ENCODE data around the gene ALDH2.

Gene ALDH2

GRCh38 chr12:111798182-111798581, 31.4 kb downstream of the ALDH2 start:
- Histone ChIP-seq H3K4me1 (ENCODE audit: insufficient read depth, low read length, severe bottlenecking) (no peaks in the 10 kb centered on the region), H3K4me2 (ENCODE audit: low read length) (no peak overlapping the region), H2AFZ (ENCODE audit: low read length) (no peak overlapping the region), H3K4me3 (ENCODE audit: low read depth, low read length, poor library complexity, severe bottlenecking) (no peak overlapping the region), H3K9me3 (ENCODE audit: low read length) (no peaks in the 10 kb centered on the region), H3F3A (ENCODE audit: insufficient read depth, low read length) (no peaks in the 10 kb centered on the region), H3K36me3 (ENCODE audit: insufficient read depth, low read length) (no peaks in the 10 kb centered on the region), H3K79me2 (ENCODE audit: insufficient read depth, low read length) (no peaks in the 10 kb centered on the region), H3K27me3 (ENCODE audit: insufficient read depth, low read length) (no peaks in the 10 kb centered on the region), H3K9me2 (ENCODE audit: low read depth, low read length) (no peaks in the 10 kb centered on the region), H3K27ac (ENCODE audit: low read depth, low read length, poor library complexity, severe bottlenecking) (no peak overlapping the region), H3K9ac (ENCODE audit: low read length) (no peak overlapping the region), H4K20me1 (ENCODE audit: insufficient read depth, low read length) (no peaks in the 10 kb centered on the region)
- TF ChIP-seq, protein P1, sequence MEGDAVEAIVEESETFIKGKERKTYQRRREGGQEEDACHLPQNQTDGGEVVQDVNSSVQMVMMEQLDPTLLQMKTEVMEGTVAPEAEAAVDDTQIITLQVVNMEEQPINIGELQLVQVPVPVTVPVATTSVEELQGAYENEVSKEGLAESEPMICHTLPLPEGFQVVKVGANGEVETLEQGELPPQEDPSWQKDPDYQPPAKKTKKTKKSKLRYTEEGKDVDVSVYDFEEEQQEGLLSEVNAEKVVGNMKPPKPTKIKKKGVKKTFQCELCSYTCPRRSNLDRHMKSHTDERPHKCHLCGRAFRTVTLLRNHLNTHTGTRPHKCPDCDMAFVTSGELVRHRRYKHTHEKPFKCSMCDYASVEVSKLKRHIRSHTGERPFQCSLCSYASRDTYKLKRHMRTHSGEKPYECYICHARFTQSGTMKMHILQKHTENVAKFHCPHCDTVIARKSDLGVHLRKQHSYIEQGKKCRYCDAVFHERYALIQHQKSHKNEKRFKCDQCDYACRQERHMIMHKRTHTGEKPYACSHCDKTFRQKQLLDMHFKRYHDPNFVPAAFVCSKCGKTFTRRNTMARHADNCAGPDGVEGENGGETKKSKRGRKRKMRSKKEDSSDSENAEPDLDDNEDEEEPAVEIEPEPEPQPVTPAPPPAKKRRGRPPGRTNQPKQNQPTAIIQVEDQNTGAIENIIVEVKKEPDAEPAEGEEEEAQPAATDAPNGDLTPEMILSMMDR (IDR thresholded peaks at IDR 0.05; ENCODE audit: low read length): no peak
- no peak for TF ChIP-seq EZH2 (IDR thresholded peaks at IDR 0.05; ENCODE audit: borderline replicate concordance, low read length)

GRCh38 chr12:111799758-111800157, 33.0 kb downstream of the ALDH2 start:
- Histone ChIP-seq H3K9me3 (ENCODE audit: low read length) (no peaks in the 10 kb centered on the region), H3F3A (ENCODE audit: insufficient read depth, low read length) (no peaks in the 10 kb centered on the region), H3K9me2 (ENCODE audit: low read depth, low read length) (no peaks in the 10 kb centered on the region), H3K4me2 (ENCODE audit: low read length) (no peak overlapping the region), H3K36me3 (ENCODE audit: insufficient read depth, low read length) (no peaks in the 10 kb centered on the region), H2AFZ (ENCODE audit: low read length) (no peak overlapping the region), H3K27me3 (ENCODE audit: insufficient read depth, low read length) (no peaks in the 10 kb centered on the region), H3K4me1 (ENCODE audit: insufficient read depth, low read length, severe bottlenecking) (no peaks in the 10 kb centered on the region), H4K20me1 (ENCODE audit: insufficient read depth, low read length) (no peaks in the 10 kb centered on the region), H3K4me3 (ENCODE audit: low read depth, low read length, poor library complexity, severe bottlenecking) (no peak overlapping the region), H3K9ac (ENCODE audit: low read length) (no peak overlapping the region), H3K27ac (ENCODE audit: low read depth, low read length, poor library complexity, severe bottlenecking) (no peak overlapping the region), H3K79me2 (ENCODE audit: insufficient read depth, low read length) (no peaks in the 10 kb centered on the region)
- TF ChIP-seq, protein P1 (IDR thresholded peaks at IDR 0.05; ENCODE audit: low read length): no peak
- no peak for TF ChIP-seq EZH2 (IDR thresholded peaks at IDR 0.05; ENCODE audit: borderline replicate concordance, low read length)

GRCh38 chr12:111803038-111803626, 36.4 kb downstream of the ALDH2 start:
- TF ChIP-seq EZH2 (IDR thresholded peaks at IDR 0.05; ENCODE audit: borderline replicate concordance, low read length): no peak
- TF ChIP-seq, protein P1 (IDR thresholded peaks at IDR 0.05; ENCODE audit: low read length): no peak
- no peaks in the 10 kb centered on the region for H3K4me1 ChIP-seq (ENCODE audit: insufficient read depth, low read length, severe bottlenecking)
- H3K27ac ChIP-seq (ENCODE audit: low read depth, low read length, poor library complexity, severe bottlenecking): no peak overlapping the region
- H3K27me3 ChIP-seq (ENCODE audit: insufficient read depth, low read length): no peaks in the 10 kb centered on the region
- H4K20me1 ChIP-seq (ENCODE audit: insufficient read depth, low read length): no peaks in the 10 kb centered on the region
- H3K9ac ChIP-seq (ENCODE audit: low read length): no peak overlapping the region
- H3K9me3 ChIP-seq (ENCODE audit: low read length): no peaks in the 10 kb centered on the region
- no peaks in the 10 kb centered on the region for H3K9me2 ChIP-seq (ENCODE audit: low read depth, low read length)
- H3K4me2 ChIP-seq (ENCODE audit: low read length): no peak overlapping the region
- H3K36me3 ChIP-seq (ENCODE audit: insufficient read depth, low read length): no peaks in the 10 kb centered on the region
- no peak overlapping the region for H2AFZ ChIP-seq (ENCODE audit: low read length)
- no peaks in the 10 kb centered on the region for H3F3A ChIP-seq (ENCODE audit: insufficient read depth, low read length)
- H3K4me3 ChIP-seq (ENCODE audit: low read depth, low read length, poor library complexity, severe bottlenecking): no peak overlapping the region
- no peaks in the 10 kb centered on the region for H3K79me2 ChIP-seq (ENCODE audit: insufficient read depth, low read length)
